Neural cell (in vitro differentiated cells): Measurements from ENCODE around the gene DIAPH2.

Experiments used
- CTCF ChIP-seq: fragments of 450-650 bp; IDR thresholded peaks from 2 replicates; pipeline ENCODE4 v1.5.1; 2014; ENCODE audit warnings: antibody characterized with exemption, mild to moderate bottlenecking, moderate library complexity; ENCODE audit not compliant: poor library complexity, severe bottlenecking
- EZH2 ChIP-seq: fragments of 200-600, 300-800 bp; shearing (Covaris generic), sonication (generic); IDR thresholded peaks from 2 replicates; pipeline ENCODE4 v1.6.1; 2014; ENCODE audit warnings: antibody characterized with exemption, low read length, borderline replicate concordance, mild to moderate bottlenecking; ENCODE audit not compliant: insufficient read depth, poor library complexity, severe bottlenecking
- TAF1 ChIP-seq: IDR thresholded peaks from 2 replicates; pipeline ENCODE4 v1.6.1; 2012; ENCODE audit warnings: low read depth

DNA sequence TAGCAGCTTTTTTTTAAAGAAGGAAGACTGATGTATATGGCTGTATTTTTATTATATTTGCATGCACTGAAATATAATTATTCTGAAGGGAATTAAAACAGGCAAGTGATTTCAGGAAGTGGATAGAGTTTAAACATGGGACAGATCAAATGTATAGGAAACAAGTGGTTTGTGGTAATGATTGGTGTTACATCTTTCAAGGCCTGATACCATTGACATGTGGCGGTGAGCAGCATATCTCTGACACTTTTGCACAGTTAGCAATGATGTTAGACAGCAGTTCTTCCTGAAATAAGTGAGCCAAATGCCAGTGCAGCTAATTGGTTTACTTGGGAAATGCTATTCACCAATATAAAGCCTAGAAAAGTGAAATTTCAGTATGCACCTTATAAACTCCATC is 471.2 kb downstream of the DIAPH2 start:
- no peak for TF ChIP-seq CTCF
- no peak for TF ChIP-seq TAF1
- TF ChIP-seq EZH2, result no peak
